ENCODE data around the gene DHX29.
A peak's percentile ranks its signal among the peaks of the same experiment; 100 is the strongest.

DHX29 gene

DNA sequence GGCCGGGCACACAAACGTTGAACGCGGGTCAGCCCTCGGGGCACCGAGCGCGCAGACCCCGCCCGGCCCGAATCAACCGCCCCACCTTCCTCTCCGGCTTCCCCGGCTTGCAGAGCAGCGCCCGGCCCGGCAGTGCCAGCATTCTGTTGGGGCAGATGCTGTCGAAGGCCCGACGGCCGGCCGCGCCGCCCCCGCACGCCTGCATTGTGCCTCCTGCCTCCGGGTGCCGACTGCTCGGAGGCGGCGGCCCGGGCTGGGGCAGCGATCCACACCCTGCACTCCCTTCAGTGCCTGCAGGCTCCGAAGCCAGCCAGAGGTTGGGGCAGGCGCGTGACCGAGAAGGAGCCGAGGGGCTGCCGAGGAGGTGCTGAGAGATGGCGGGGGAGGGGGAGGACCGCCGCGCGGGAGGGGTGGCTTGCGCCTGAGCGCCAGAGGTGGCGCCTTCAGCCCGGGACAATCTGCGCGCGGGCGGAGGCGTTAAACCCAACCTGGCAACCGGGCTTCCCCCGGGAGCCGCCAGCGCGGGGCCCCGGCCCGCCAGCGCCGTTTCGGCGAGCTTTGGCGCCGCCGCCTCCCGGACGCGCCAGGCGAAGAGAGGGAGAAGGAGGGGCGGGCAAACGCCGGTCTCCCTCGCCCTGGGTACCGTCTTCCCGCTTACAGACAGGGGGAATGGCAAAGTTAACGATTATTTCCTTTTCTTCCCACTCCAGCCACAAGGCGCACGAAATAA lies 80.4 kb downstream of the DHX29 start, which contains the start of gene MCIDAS:
TSS of gene MCIDAS (minus strand) at position 382 of the 730 bp plus-strand sequence. CDS start at position 205, 177 bp downstream.
- ChIA-PET CTCF (interaction anchor here (0.5 to 2.0 kb wide), 9 partner anchors 7 to 213 kb away, joined by 3 to 9 read pairs (median 4); no protein-coding TSS in a partner anchor), POLR2A (ENCODE audit: low non-redundant PET) (no interaction called here)
- DNase-seq (ENCODE audit: low spot score): peak; percentile 90
- H3K27ac ChIP-seq: peak within 1 kb of the TSS; percentile 83
- TF ChIP-seq, protein P1, sequence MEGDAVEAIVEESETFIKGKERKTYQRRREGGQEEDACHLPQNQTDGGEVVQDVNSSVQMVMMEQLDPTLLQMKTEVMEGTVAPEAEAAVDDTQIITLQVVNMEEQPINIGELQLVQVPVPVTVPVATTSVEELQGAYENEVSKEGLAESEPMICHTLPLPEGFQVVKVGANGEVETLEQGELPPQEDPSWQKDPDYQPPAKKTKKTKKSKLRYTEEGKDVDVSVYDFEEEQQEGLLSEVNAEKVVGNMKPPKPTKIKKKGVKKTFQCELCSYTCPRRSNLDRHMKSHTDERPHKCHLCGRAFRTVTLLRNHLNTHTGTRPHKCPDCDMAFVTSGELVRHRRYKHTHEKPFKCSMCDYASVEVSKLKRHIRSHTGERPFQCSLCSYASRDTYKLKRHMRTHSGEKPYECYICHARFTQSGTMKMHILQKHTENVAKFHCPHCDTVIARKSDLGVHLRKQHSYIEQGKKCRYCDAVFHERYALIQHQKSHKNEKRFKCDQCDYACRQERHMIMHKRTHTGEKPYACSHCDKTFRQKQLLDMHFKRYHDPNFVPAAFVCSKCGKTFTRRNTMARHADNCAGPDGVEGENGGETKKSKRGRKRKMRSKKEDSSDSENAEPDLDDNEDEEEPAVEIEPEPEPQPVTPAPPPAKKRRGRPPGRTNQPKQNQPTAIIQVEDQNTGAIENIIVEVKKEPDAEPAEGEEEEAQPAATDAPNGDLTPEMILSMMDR (conservative IDR thresholded peaks at IDR 0.05; ENCODE audit: low read depth): peak; percentile 55

DNA sequence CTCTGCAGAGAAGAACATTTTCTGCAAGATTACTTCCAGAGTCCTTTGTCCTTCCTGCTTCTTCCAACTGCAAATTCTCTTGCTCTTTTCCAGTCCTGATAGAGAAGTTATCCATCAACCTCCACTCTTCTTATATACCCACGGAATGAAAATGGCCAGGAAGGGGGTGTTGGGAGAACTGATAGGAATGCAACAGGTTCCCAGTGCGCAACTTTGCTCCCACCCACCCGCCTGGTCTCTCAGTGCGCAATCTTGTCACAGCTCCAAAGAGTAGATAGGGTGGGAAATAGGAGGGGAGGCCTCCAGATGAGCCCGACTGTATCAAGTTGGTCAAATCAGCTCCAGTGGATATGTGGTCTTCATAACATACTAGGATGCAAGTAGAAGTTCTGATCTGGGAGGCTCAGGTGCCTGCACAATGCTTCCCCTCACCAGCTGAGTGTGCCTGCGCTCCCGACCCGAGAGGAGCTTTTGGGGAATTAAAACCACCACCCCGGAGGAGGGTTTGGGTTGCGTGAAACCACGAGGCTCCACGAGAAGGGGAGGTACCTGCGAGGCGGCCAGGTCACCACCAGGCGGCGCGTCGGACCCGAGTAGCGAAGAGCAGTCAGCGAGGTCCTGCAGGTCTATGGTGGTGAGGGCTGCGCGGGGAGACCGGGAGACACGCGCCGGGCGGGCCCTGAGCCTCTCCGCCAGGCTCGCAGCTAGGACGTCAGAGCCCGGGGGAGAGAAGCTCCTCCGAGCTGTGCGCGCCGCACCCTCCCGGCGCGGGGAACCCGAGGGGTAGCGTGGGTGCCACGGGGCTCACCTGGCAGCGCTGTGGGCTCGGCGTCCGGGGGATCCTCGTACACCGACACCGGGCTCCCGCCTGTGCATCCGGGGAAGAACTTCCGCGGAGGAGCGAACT lies 81.2 kb downstream of the DHX29 start:
- DNase-seq (ENCODE audit: low spot score): peak; percentile 93
- ChIA-PET POLR2A (ENCODE audit: low non-redundant PET) (no interaction called here), CTCF (interaction anchor here (0.6 to 2.0 kb wide), 16 partner anchors 8 to 559 kb away, joined by 3 to 9 read pairs (median 4); partner anchors contain the start of genes DHX29 and MTREX)
- TF ChIP-seq, protein P1 (conservative IDR thresholded peaks at IDR 0.05; ENCODE audit: low read depth): peak; percentile 93
- peak overlapping the region; percentile 83 for H3K27ac ChIP-seq

DNA sequence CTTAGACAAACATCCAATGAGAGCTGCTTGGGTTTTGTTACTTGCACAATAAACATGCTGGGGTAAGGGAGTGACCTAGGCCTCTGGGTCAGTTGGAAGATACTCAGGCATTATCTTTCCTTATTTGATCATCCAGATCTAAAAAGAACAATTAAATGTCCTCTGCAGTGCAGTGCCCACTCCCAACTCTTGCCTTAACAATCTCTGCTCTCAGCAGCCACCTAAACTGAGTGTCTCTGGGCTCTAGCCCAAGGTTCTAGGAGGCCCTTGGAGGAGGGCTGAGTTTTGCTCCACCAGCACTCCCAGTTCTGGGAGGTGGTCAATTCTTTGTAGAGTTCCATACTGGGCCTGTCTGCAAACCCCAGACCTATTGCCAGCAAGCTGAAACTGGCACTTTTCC lies 82.1 kb downstream of the DHX29 start:
- no peak overlapping the region for H3K27ac ChIP-seq
- DNase-seq (ENCODE audit: low spot score): no peak
- ChIA-PET POLR2A (ENCODE audit: low non-redundant PET) (no interaction called here), CTCF (interaction anchor here (0.5 to 2.0 kb wide), 4 partner anchors 9 to 52 kb away, joined by 3 to 9 read pairs (median 3); partner anchors contain the start of gene CDC20B)
- TF ChIP-seq, protein P1 (conservative IDR thresholded peaks at IDR 0.05; ENCODE audit: low read depth): no peak

DNA sequence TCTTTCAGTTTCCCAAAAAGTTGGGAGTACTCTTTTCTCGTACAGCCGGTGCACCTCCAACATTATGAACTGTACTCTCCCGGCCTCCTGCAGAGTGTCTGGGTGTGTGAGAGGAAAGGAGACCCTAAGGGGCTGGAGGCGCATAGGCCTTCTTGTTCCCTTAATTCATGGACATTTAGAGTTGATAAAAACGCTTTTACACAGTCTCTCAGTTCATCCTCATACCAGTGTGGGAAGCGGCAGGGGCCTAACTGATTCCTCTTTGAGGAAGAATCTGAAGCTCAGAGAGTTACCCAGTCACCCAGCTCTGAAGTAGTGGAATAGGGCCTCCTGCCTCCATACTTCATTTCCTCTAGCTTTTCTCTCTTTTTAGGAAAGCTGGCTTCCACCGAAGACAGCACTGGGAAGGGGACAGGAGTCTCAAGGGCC lies 83.7 kb downstream of the DHX29 start:
- H3K27ac ChIP-seq: no peak overlapping the region
- CTCF ChIA-PET: no interaction called here
- DNase-seq (ENCODE audit: low spot score): no peak
- TF ChIP-seq, protein P1 (conservative IDR thresholded peaks at IDR 0.05; ENCODE audit: low read depth): no peak
- POLR2A ChIA-PET (ENCODE audit: low non-redundant PET): no interaction called here

DNA sequence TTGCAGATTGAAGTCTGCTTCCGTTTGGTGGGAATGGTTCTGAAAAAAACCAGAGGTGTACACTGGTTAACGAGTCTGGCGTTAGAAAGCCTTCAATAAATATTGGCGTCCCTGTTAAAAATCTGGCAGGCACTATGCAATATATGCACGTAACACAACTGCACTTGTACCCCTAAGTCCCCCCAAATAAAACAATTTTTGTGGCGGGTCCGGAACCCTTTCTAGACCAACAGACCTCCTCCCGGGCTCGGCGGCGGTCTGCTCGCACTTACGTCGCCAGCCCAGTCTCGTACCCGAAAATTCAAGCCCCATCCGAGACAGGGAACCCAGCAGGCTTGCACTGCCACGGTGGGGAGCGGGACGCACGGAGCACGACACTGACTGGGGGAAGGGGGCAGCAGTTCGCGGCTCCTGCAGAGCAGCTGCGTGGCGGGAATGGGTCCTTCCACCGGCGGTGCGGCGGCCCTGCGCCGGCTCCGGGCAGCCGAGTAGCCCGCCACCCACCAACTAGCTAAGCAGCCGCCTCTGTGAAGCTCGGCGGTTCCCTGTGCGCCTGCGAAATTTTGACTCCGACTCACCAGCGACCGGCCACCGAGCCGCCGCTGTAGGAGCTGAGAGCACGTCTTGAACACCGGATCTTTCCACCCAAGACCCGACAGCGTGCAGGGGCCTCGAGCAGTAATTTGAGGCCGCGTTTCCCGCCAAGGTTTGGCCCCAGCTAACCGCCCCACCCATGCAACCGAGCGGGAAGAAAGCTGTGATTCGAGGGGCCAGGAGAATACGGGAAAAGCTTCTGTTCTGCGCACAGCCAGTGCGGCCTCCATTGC lies 84.3 kb downstream of the DHX29 start:
- no peak for DNase-seq (ENCODE audit: low spot score)
- POLR2A ChIA-PET (ENCODE audit: low non-redundant PET): no interaction called here
- no peak overlapping the region for H3K27ac ChIP-seq
- CTCF ChIA-PET: interaction anchor here (0.6 kb wide), 1 partner anchor 311 kb away, joined by 3 read pairs; no protein-coding TSS in a partner anchor
- TF ChIP-seq, protein P1 (conservative IDR thresholded peaks at IDR 0.05; ENCODE audit: low read depth): no peak
